Measurements from ENCODE around the gene UTP14C. TPM values are rescaled to one million over a fixed set of nuclear protein-coding genes. Genes with fewer than 3 reads are reported as not detected.

Gene UTP14C, protein sequence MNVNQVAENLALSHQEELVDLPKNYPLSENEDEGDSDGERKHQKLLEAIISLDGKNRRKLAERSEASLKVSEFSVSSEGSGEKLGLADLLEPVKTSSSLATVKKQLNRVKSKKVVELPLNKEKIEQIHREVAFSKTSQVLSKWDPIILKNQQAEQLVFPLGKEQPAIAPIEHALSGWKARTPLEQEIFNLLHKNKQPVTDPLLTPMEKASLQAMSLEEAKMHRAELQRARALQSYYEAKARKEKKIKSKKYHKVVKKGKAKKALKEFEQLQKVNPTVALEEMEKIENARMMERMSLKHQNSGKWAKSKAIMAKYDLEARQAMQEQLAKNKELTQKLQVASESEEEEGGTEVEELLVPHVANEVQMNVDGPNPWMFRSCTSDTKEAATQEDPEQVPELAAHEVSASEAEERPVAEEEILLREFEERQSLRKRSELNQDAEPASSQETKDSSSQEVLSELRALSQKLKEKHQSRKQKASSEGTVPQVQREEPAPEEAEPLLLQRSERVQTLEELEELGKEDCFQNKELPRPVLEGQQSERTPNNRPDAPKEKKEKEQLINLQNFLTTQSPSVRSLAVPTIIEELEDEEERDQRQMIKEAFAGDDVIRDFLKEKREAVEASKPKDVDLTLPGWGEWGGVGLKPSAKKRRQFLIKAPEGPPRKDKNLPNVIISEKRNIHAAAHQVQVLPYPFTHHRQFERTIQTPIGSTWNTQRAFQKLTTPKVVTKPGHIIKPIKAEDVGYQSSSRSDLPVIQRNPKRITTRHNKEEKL
- 10 to 100 TPM; 17.3 to 22.2 (median 20.3) TPM for total RNA-seq

DNA sequence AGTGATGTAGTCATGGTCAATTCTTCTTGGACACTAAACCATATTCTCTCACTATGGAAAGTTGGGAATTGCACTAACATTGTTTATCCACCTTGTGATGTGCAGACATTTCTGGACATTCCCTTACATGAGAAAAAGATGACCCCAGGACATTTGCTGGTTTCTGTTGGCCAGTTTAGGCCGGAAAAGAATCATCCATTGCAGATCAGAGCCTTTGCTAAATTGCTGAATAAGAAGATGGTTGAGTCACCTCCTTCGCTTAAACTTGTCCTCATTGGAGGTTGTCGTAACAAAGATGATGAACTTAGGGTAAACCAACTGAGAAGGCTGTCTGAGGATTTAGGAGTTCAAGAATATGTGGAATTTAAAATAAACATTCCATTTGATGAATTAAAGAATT lies at the start of gene UTP14C:
UTP14C (plus strand) TSS at position 211 of the 400 bp plus-strand sequence. CDS start 4,114 bp downstream, outside the sequence.
- Histone ChIP-seq H3K27me3 (no peaks in the 10 kb centered on the region), H3K4me1 (no peaks in the 10 kb centered on the region), H3K9me3 (peaks cover 5 to 11% of the 10 kb centered on the region in 2 donors), H3K27ac (no peak within 1 kb of the TSS), H3K4me3 (no peak within 1 kb of the TSS), H3K36me3 (peaks cover 5% of the 10 kb centered on the region)
- intact Hi-C loops (cut with DNase I; ENCODE audit: low total_unique reads), result no loop called here
- DNase-seq (ENCODE audit: low spot score in 2 of 2), result no peak
- TF ChIP-seq POLR2AphosphoS5 (IDR thresholded peaks at IDR 0.05) (no peak), POLR2A (IDR thresholded peaks at IDR 0.05) (no peak)
- TF ChIP-seq, protein P1, sequence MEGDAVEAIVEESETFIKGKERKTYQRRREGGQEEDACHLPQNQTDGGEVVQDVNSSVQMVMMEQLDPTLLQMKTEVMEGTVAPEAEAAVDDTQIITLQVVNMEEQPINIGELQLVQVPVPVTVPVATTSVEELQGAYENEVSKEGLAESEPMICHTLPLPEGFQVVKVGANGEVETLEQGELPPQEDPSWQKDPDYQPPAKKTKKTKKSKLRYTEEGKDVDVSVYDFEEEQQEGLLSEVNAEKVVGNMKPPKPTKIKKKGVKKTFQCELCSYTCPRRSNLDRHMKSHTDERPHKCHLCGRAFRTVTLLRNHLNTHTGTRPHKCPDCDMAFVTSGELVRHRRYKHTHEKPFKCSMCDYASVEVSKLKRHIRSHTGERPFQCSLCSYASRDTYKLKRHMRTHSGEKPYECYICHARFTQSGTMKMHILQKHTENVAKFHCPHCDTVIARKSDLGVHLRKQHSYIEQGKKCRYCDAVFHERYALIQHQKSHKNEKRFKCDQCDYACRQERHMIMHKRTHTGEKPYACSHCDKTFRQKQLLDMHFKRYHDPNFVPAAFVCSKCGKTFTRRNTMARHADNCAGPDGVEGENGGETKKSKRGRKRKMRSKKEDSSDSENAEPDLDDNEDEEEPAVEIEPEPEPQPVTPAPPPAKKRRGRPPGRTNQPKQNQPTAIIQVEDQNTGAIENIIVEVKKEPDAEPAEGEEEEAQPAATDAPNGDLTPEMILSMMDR (IDR thresholded peaks at IDR 0.05), result no peak

DNA sequence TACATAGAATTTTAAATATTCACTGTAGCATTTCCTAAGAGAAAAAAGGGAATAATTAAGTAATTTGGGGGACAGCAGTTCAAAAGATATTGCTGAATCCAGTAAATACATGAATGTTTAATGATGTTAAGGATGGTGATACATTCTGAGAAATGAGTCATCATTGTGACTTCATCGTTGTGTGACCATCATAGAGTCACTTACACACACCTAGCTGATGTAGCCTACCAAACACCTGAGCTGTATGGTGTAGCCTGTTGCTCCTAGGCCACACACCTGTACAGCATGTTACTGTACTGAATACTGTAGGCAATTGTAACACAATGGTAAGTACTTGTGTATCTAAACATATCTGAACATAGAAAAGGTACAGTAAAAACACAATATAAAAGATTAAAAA lies 48.1 kb upstream of the UTP14C start:
- TF ChIP-seq POLR2AphosphoS5 (IDR thresholded peaks at IDR 0.05), result no peak
- TF ChIP-seq, protein P1 (IDR thresholded peaks at IDR 0.05), result no peak
- TF ChIP-seq POLR2A (IDR thresholded peaks at IDR 0.05), result no peak
- Histone ChIP-seq H3K27ac (no peak overlapping the region), H3K4me1 (no peaks in the 10 kb centered on the region), H3K27me3 (no peaks in the 10 kb centered on the region), H3K4me3 (no peak overlapping the region), H3K36me3 (no peaks in the 10 kb centered on the region), H3K9me3 (no peaks in the 10 kb centered on the region)
- no peak for DNase-seq (ENCODE audit: low spot score in 2 of 2)
- intact Hi-C loops (cut with DNase I; ENCODE audit: low total_unique reads), result no loop called here

DNA sequence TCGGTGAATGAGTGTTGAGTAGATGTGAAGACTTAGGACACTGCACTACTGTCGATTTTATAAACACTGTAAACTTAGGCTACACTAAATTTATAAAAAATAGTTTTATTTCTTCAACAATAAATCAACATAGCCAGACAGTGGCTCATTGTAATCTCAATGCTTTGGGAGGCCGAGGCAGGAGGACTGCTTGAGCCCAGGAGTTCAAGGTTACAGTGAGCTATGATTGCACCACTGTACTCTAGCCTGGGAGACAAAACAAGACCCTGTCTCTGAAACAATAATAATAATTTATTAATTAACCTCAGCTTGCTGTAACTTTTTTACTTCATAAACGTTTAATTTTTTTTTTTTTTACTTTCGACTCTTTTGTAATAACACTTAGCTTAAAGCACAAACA lies 47.6 kb upstream of the UTP14C start:
- H3K27me3 ChIP-seq, result no peaks in the 10 kb centered on the region
- TF ChIP-seq POLR2AphosphoS5 (IDR thresholded peaks at IDR 0.05), result no peak
- TF ChIP-seq, protein P1 (IDR thresholded peaks at IDR 0.05), result no peak
- TF ChIP-seq POLR2A (IDR thresholded peaks at IDR 0.05), result no peak
- H3K36me3 ChIP-seq, result no peaks in the 10 kb centered on the region
- intact Hi-C loops (cut with DNase I; ENCODE audit: low total_unique reads), result no loop called here
- no peaks in the 10 kb centered on the region for H3K4me1 ChIP-seq
- DNase-seq (ENCODE audit: low spot score in 2 of 2), result no peak
- no peak overlapping the region for H3K4me3 ChIP-seq
- no peak overlapping the region for H3K27ac ChIP-seq
- H3K9me3 ChIP-seq, result no peaks in the 10 kb centered on the region

DNA sequence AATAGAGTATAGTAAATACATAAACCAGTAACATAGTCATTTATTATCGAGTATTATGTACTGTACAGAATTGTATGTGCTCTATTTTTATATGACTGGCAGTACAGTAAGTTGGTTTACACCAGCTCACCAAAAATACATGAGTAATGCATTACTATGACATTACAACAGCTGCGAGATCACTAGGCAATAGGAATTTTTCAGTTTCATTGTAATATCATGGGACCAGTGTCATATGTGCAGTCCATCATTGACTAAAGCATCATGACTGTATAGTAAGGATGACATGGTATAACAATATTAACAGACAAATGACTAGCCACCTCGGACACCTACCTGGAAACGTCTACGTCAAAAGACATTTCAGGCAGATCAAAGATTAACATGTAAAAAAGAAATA lies 46.9 kb upstream of the UTP14C start:
- Histone ChIP-seq H3K27ac (no peak overlapping the region), H3K9me3 (no peaks in the 10 kb centered on the region), H3K4me1 (no peaks in the 10 kb centered on the region), H3K4me3 (no peak overlapping the region), H3K27me3 (no peaks in the 10 kb centered on the region), H3K36me3 (no peaks in the 10 kb centered on the region)
- TF ChIP-seq POLR2A (IDR thresholded peaks at IDR 0.05), result no peak
- TF ChIP-seq, protein P1 (IDR thresholded peaks at IDR 0.05), result no peak
- TF ChIP-seq POLR2AphosphoS5 (IDR thresholded peaks at IDR 0.05), result no peak
- intact Hi-C loops (cut with DNase I; ENCODE audit: low total_unique reads), result no loop called here
- no peak for DNase-seq (ENCODE audit: low spot score in 2 of 2)

Measured in breast epithelium (tissue), 4 donors.